HFFc6 (cell line): ENCODE data around the gene FKBP3. TPM values are rescaled to one million over a fixed set of nuclear protein-coding genes. Genes with fewer than 3 reads are reported as not detected.
"Not testable (repeated sequence)": the region's sequence is repeated elsewhere in the genome, so short reads cannot be mapped to it uniquely, and the experiment has no call there.

ENCODE experiments used
- DNase-seq: peaks from one replicate; pipeline ENCODE4 v3.0.0-alpha.2; 2018
- H3K27ac Mint-ChIP-seq: 2 replicates; pipeline ENCODE4 v1.8.0; 2020; ENCODE audit warnings: mild to moderate bottlenecking, mixed read lengths
- H3K27me3 Mint-ChIP-seq: 2 replicates; pipeline ENCODE4 v1.8.0; 2021; ENCODE audit warnings: mild to moderate bottlenecking, moderate library complexity, mixed read lengths; ENCODE audit not compliant: insufficient read depth
- H3K36me3 Mint-ChIP-seq: 2 replicates; pipeline ENCODE4 v1.8.0; 2021; ENCODE audit warnings: low read depth, mixed read lengths
- H3K4me1 Mint-ChIP-seq: 2 replicates; pipeline ENCODE4 v1.8.0; 2020; ENCODE audit warnings: low read depth, mixed read lengths
- H3K4me3 Mint-ChIP-seq: 2 replicates; pipeline ENCODE4 v1.8.0; 2020; ENCODE audit warnings: mild to moderate bottlenecking, moderate library complexity, mixed read lengths
- H3K9me3 Mint-ChIP-seq: 2 replicates; pipeline ENCODE4 v1.8.0; 2020; ENCODE audit warnings: mild to moderate bottlenecking, mixed read lengths
- CTCF ChIP-seq: fragments of 200-600 bp; sonication (generic); IDR thresholded peaks from 2 replicates; pipeline ENCODE4 v1.5.0; 2021; ENCODE audit warnings: antibody characterized with exemption, mild to moderate bottlenecking
- total RNA-seq, 6 experiments: library from RNA; stranded (reverse); fragmentation: NEBNext Ultra II Directional; extraction: Animal tissue kit (Norgen Biotek cat#: 25700); gene quantifications; 2 replicates in 1 of 6; 3 replicates in 5 of 6; pipeline ENCODE4 v1.2.3, GENCODE V29; 2021

The FKBP3 gene
- total RNA-seq, 6 experiments from 2014 or later, result 75.6 to 89.0 (median 79.5) TPM

- H3K4me1 Mint-ChIP-seq, result no peaks in the 10 kb centered on the region
- no peaks in the 10 kb centered on the region for H3K27me3 Mint-ChIP-seq
- H3K9me3 Mint-ChIP-seq, result no peaks in the 10 kb centered on the region
- no peak overlapping the region for H3K4me3 Mint-ChIP-seq
- TF ChIP-seq CTCF, result no peak
- H3K36me3 Mint-ChIP-seq, result no peaks in the 10 kb centered on the region
- DNase-seq, result no peak
- no peak overlapping the region for H3K27ac Mint-ChIP-seq
These were observed 21.8 kb upstream of the FKBP3 start for GRCh38 chr14:45156067-45156466.

GRCh38 chr14:45150386-45150890 lies 16.2 kb upstream of the FKBP3 start:
- no peaks in the 10 kb centered on the region for H3K36me3 Mint-ChIP-seq
- no peak for TF ChIP-seq CTCF
- H3K27ac Mint-ChIP-seq, result no peak overlapping the region
- no peaks in the 10 kb centered on the region for H3K9me3 Mint-ChIP-seq
- no peaks in the 10 kb centered on the region for H3K4me1 Mint-ChIP-seq
- no peak for DNase-seq
- no peak overlapping the region for H3K4me3 Mint-ChIP-seq
- no peaks in the 10 kb centered on the region for H3K27me3 Mint-ChIP-seq

GRCh38 chr14:45149602-45150001 lies 15.3 kb upstream of the FKBP3 start:
- H3K27ac Mint-ChIP-seq, result no peak overlapping the region; the same call in 1 of the 2 replicates
- H3K9me3 Mint-ChIP-seq, result no peaks in the 10 kb centered on the region
- no peak for DNase-seq
- peaks cover 7% of the 10 kb centered on the region; the same call in 1 of the 2 replicates for H3K36me3 Mint-ChIP-seq
- TF ChIP-seq CTCF, result no peak
- no peak overlapping the region for H3K4me3 Mint-ChIP-seq
- H3K4me1 Mint-ChIP-seq, result no peaks in the 10 kb centered on the region
- no peaks in the 10 kb centered on the region for H3K27me3 Mint-ChIP-seq

GRCh38 chr14:45145214-45145613 lies 10.9 kb upstream of the FKBP3 start:
- no peak for TF ChIP-seq CTCF
- Mint-ChIP-seq H3K4me1 (no peaks in the 10 kb centered on the region), H3K27ac (no peak overlapping the region), H3K36me3 (peaks cover 7% of the 10 kb centered on the region; the same call in 1 of the 2 replicates), H3K9me3 (no peaks in the 10 kb centered on the region), H3K27me3 (no peaks in the 10 kb centered on the region; the same call in 1 of the 2 replicates), H3K4me3 (no peak overlapping the region)
- no peak for DNase-seq

- DNase-seq, result no peak
- no peak overlapping the region for H3K4me3 Mint-ChIP-seq
- H3K36me3 Mint-ChIP-seq, result peaks cover 7% of the 10 kb centered on the region; the same call in 1 of the 2 replicates
- no peak for TF ChIP-seq CTCF
- H3K4me1 Mint-ChIP-seq, result no peaks in the 10 kb centered on the region
- no peaks in the 10 kb centered on the region; the same call in 1 of the 2 replicates for H3K27me3 Mint-ChIP-seq
- no peaks in the 10 kb centered on the region for H3K9me3 Mint-ChIP-seq
- no peak overlapping the region for H3K27ac Mint-ChIP-seq
These were observed 10.4 kb upstream of the FKBP3 start for GRCh38 chr14:45144658-45145057.

- H3K36me3 Mint-ChIP-seq, H3K27ac Mint-ChIP-seq, DNase-seq, H3K9me3 Mint-ChIP-seq, H3K27me3 Mint-ChIP-seq, H3K4me3 Mint-ChIP-seq: not testable (repeated sequence)
- H3K4me1 Mint-ChIP-seq, result peaks cover 20% of the 10 kb centered on the region
These were observed 7.8 kb upstream of the FKBP3 start for GRCh38 chr14:45142083-45142482.
